ENCODE measurements around the gene NRTN.

DNA sequence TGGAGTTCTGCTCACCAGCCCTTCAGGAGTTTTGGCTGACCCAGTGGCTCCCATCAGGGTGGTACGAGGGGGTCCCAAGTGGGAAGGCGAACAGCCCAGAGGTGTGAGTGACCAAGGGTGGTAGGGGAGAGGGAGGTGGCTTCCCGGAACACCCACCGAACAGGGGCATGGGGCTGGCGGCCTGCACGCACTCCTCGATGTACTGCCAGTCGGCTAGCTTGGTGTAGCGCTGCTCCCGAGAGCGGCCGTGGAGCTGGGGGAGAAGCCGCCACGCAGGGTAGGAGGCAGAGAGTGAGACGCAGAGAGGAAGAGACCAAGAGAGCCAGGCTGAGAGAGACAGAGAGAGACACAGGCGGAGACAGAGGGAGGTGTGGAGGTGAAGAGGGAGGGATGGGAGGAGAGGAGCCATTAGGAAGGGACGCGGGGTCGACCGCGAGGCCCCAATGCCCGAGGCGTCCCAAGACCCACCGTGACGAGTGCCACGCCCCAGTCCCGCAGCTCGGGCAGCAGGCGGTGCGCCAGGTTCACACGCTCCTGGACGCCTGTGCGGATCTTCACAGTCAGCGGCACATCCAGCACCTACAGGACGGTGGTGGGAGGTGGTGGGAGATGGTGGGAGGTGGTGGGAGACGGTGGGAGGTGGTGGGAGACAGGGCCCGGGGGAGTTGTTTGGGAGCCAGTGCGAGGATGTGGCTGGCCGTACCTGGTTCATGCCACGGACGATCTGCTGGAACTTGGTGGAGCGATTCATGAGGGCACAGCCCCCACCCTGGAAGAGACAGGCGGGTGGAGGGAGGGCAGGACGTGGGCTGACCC is 18.1 kb upstream of the NRTN start:
- TF ChIP-seq, protein P1, sequence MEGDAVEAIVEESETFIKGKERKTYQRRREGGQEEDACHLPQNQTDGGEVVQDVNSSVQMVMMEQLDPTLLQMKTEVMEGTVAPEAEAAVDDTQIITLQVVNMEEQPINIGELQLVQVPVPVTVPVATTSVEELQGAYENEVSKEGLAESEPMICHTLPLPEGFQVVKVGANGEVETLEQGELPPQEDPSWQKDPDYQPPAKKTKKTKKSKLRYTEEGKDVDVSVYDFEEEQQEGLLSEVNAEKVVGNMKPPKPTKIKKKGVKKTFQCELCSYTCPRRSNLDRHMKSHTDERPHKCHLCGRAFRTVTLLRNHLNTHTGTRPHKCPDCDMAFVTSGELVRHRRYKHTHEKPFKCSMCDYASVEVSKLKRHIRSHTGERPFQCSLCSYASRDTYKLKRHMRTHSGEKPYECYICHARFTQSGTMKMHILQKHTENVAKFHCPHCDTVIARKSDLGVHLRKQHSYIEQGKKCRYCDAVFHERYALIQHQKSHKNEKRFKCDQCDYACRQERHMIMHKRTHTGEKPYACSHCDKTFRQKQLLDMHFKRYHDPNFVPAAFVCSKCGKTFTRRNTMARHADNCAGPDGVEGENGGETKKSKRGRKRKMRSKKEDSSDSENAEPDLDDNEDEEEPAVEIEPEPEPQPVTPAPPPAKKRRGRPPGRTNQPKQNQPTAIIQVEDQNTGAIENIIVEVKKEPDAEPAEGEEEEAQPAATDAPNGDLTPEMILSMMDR (IDR thresholded peaks at IDR 0.05; ENCODE audit: low read depth, low read length, missing input control), result no peak
- TF ChIP-seq GABPA (IDR thresholded peaks at IDR 0.05 in 1 of 2, conservative IDR thresholded peaks at IDR 0.05 in 1 of 2) (no peak), FOXA1 (IDR thresholded peaks at IDR 0.05) (no peak), JUND (IDR thresholded peaks at IDR 0.05) (no peak), YY1 (IDR thresholded peaks at IDR 0.05) (no peak), RAD21 (IDR thresholded peaks at IDR 0.05) (no peak), HNF4A (conservative IDR thresholded peaks at IDR 0.05) (no peak), HNF4G (IDR thresholded peaks at IDR 0.05) (no peak), SP1 (IDR thresholded peaks at IDR 0.05) (no peak)
- TF ChIP-seq, protein P2, sequence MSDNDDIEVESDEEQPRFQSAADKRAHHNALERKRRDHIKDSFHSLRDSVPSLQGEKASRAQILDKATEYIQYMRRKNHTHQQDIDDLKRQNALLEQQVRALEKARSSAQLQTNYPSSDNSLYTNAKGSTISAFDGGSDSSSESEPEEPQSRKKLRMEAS (IDR thresholded peaks at IDR 0.05), result no peak
- TF ChIP-seq, protein P3, sequence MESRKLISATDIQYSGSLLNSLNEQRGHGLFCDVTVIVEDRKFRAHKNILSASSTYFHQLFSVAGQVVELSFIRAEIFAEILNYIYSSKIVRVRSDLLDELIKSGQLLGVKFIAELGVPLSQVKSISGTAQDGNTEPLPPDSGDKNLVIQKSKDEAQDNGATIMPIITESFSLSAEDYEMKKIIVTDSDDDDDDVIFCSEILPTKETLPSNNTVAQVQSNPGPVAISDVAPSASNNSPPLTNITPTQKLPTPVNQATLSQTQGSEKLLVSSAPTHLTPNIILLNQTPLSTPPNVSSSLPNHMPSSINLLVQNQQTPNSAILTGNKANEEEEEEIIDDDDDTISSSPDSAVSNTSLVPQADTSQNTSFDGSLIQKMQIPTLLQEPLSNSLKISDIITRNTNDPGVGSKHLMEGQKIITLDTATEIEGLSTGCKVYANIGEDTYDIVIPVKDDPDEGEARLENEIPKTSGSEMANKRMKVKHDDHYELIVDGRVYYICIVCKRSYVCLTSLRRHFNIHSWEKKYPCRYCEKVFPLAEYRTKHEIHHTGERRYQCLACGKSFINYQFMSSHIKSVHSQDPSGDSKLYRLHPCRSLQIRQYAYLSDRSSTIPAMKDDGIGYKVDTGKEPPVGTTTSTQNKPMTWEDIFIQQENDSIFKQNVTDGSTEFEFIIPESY (IDR thresholded peaks at IDR 0.05), result no peak
- TF ChIP-seq, protein P4, sequence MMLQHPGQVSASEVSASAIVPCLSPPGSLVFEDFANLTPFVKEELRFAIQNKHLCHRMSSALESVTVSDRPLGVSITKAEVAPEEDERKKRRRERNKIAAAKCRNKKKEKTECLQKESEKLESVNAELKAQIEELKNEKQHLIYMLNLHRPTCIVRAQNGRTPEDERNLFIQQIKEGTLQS (IDR thresholded peaks at IDR 0.05), result no peak

Measured in liver (tissue), 3 donors.